ENCODE results near the gene S100A9. TPM values are rescaled to one million over a fixed set of nuclear protein-coding genes. Genes with fewer than 3 reads are reported as not detected.

S100A9 gene
- total RNA-seq, 6 experiments from 2014 or later = not detected

- H3K9me3 Mint-ChIP-seq = no peaks in the 10 kb centered on the region
- no peak for DNase-seq
- H3K36me3 Mint-ChIP-seq (ENCODE audit: low read depth) = no peaks in the 10 kb centered on the region
- peaks cover 9% of the 10 kb centered on the region for H3K27me3 Mint-ChIP-seq (ENCODE audit: insufficient read depth)
- no peak overlapping the region for H3K4me3 Mint-ChIP-seq
- no peaks in the 10 kb centered on the region for H3K4me1 Mint-ChIP-seq (ENCODE audit: low read depth)
- H3K27ac Mint-ChIP-seq = no peak overlapping the region
- no peak for TF ChIP-seq CTCF (IDR thresholded peaks at IDR 0.05)
Measured at GRCh38 chr1:153342178-153342577, 15.5 kb upstream of the S100A9 start.

GRCh38 chr1:153343040-153343681, 14.5 kb upstream of the S100A9 start:
- no peak overlapping the region for H3K27ac Mint-ChIP-seq
- H3K4me3 Mint-ChIP-seq = no peak overlapping the region
- peaks cover 17% of the 10 kb centered on the region for H3K27me3 Mint-ChIP-seq (ENCODE audit: insufficient read depth)
- H3K36me3 Mint-ChIP-seq (ENCODE audit: low read depth) = no peaks in the 10 kb centered on the region
- H3K4me1 Mint-ChIP-seq (ENCODE audit: low read depth) = no peaks in the 10 kb centered on the region
- H3K9me3 Mint-ChIP-seq = no peaks in the 10 kb centered on the region
- no peak for DNase-seq
- no peak for TF ChIP-seq CTCF (IDR thresholded peaks at IDR 0.05)

- no peak for DNase-seq
- no peaks in the 10 kb centered on the region for H3K4me1 Mint-ChIP-seq (ENCODE audit: low read depth)
- no peak for TF ChIP-seq CTCF (IDR thresholded peaks at IDR 0.05)
- H3K4me3 Mint-ChIP-seq = no peak overlapping the region
- no peaks in the 10 kb centered on the region for H3K36me3 Mint-ChIP-seq (ENCODE audit: low read depth)
- peaks cover 16% of the 10 kb centered on the region for H3K27me3 Mint-ChIP-seq (ENCODE audit: insufficient read depth)
- H3K9me3 Mint-ChIP-seq = no peaks in the 10 kb centered on the region
- no peak overlapping the region for H3K27ac Mint-ChIP-seq
Measured at GRCh38 chr1:153343811-153344717, 13.6 kb upstream of the S100A9 start.

- Mint-ChIP-seq H3K27me3 (ENCODE audit: insufficient read depth) (peaks cover 22% of the 10 kb centered on the region), H3K9me3 (no peaks in the 10 kb centered on the region), H3K27ac (no peak overlapping the region), H3K4me1 (ENCODE audit: low read depth) (no peaks in the 10 kb centered on the region), H3K4me3 (no peak overlapping the region), H3K36me3 (ENCODE audit: low read depth) (no peaks in the 10 kb centered on the region)
- DNase-seq = no peak
- no peak for TF ChIP-seq CTCF (IDR thresholded peaks at IDR 0.05)
Measured at GRCh38 chr1:153344718-153345025, 13.0 kb upstream of the S100A9 start.

- no peak for TF ChIP-seq CTCF (IDR thresholded peaks at IDR 0.05)
- peaks cover 27% of the 10 kb centered on the region for H3K27me3 Mint-ChIP-seq (ENCODE audit: insufficient read depth)
- H3K27ac Mint-ChIP-seq = no peak overlapping the region
- H3K4me3 Mint-ChIP-seq = no peak overlapping the region
- no peak for DNase-seq
- H3K9me3 Mint-ChIP-seq = no peaks in the 10 kb centered on the region
- H3K4me1 Mint-ChIP-seq (ENCODE audit: low read depth) = no peaks in the 10 kb centered on the region
- no peaks in the 10 kb centered on the region for H3K36me3 Mint-ChIP-seq (ENCODE audit: low read depth)
Measured at GRCh38 chr1:153345187-153346076, 12.2 kb upstream of the S100A9 start.

Data from HFFc6 (cell line).